T-cell (primary cell): ENCODE data around the gene GPR6. TPM values are rescaled to one million over a fixed set of nuclear protein-coding genes. Genes with fewer than 3 reads are reported as not detected.

Experiments used
- ATAC-seq, 4 experiments: fragments of 200-7000 bp in 3 of 4; fragments of 150-1000 bp in 1 of 4; cut with Tn5 transposase; replicated peaks in 1 of 4; 1 replicate in 3 of 4; 2 replicates in 1 of 4; pipeline ENCODE4 v1.10.0; 2021; ENCODE audit warnings: moderate library complexity in 3 of 4, mild to moderate bottlenecking in 2 of 4, moderate number of reproducible peaks in 1 of 4
- CTCF ChIA-PET, 2 donors: fragments of 300-600 bp; sonication (Branson Sonifier 250); formaldehyde crosslinking; loops; one replicate each; lab custom pipeline; 2022; ENCODE audit warnings: antibody characterized with exemption in 2 of 2; lab: Charles Lee
- POLR2A ChIA-PET, 2 donors: fragments of 300-600 bp; sonication (Branson Sonifier 250); formaldehyde crosslinking; loops; one replicate each; lab custom pipeline; 2022; ENCODE audit warnings: antibody characterized with exemption in 2 of 2; lab: Charles Lee
- DNase-seq, 35 experiments: peaks; one replicate each; pipeline versions ENCODE4 v3.0.0 to v3.0.0-alpha.2; 2013 to 2023
- H3K27ac ChIP-seq: one replicate; pipeline ENCODE4 v1.5.1; 2013; ENCODE audit warnings: low read length
- H3K27me3 ChIP-seq, 2 experiments: replicated peaks in 1 of 2; 1 replicate in 1 of 2; 2 replicates in 1 of 2; pipeline versions ENCODE4 v1.6.1 to v1.7.0; 2013; ENCODE audit warnings: low read length in 1 of 2, mixed read lengths in 1 of 2; ENCODE audit not compliant: control insufficient read depth in 2 of 2, insufficient read depth in 2 of 2; ENCODE audit errors: extremely low read depth in 1 of 2
- H3K36me3 ChIP-seq, 2 donors: 1 replicate in 1 of 2; 2 replicates in 1 of 2; pipeline versions ENCODE4 v1.6.1 to v1.7.0; 2013; ENCODE audit warnings: low read length in 1 of 2; ENCODE audit not compliant: control insufficient read depth in 2 of 2, insufficient read depth in 1 of 2; ENCODE audit errors: extremely low read depth in 1 of 2
- H3K4me1 ChIP-seq, 2 experiments: 1 replicate in 1 of 2; 2 replicates in 1 of 2; pipeline versions ENCODE4 v1.6.1 to v1.7.0; 2013; ENCODE audit warnings: low read length in 2 of 2, mixed read lengths in 1 of 2; ENCODE audit not compliant: insufficient read depth in 2 of 2, control insufficient read depth in 1 of 2; ENCODE audit errors: extremely low read depth in 1 of 2
- H3K4me3 ChIP-seq, 2 donors: 1 replicate in 1 of 2; 2 replicates in 1 of 2; pipeline versions ENCODE4 v1.5.1 to v1.7.0; 2013; ENCODE audit warnings: mild to moderate bottlenecking in 2 of 2, low read length in 1 of 2, moderate library complexity in 1 of 2; ENCODE audit not compliant: control insufficient read depth in 1 of 2; ENCODE audit errors: extremely low read depth in 1 of 2
- H3K9me3 ChIP-seq: 2 replicates; pipeline ENCODE4 v1.7.0; 2013
- H3K27ac Mint-ChIP-seq, 2 donors: one replicate each; pipeline ENCODE4 v1.8.0; 2020 to 2021; ENCODE audit warnings: mild to moderate bottlenecking in 2 of 2, mixed read lengths in 2 of 2
- H3K27me3 Mint-ChIP-seq, 2 donors: one replicate each; pipeline ENCODE4 v1.8.0; 2021 to 2022; ENCODE audit warnings: mixed read lengths in 2 of 2
- H3K36me3 Mint-ChIP-seq: one replicate; pipeline ENCODE4 v1.8.0; 2021; ENCODE audit warnings: mixed read lengths
- H3K4me1 Mint-ChIP-seq, 3 donors: one replicate each; pipeline ENCODE4 v1.8.0; 2020 to 2022; ENCODE audit warnings: mixed read lengths in 3 of 3, mild to moderate bottlenecking in 1 of 3
- H3K4me3 Mint-ChIP-seq, 3 donors: one replicate each; pipeline ENCODE4 v1.8.0; 2020 to 2022; ENCODE audit warnings: mild to moderate bottlenecking in 3 of 3, mixed read lengths in 3 of 3, moderate library complexity in 3 of 3
- H3K9me3 Mint-ChIP-seq, 3 donors: one replicate each; pipeline ENCODE4 v1.8.0; 2020 to 2022; ENCODE audit warnings: mixed read lengths in 3 of 3
- WGBS: methylation state at CpG from one replicate; pipeline ENCODE4 v1.1.5; 2013; ENCODE audit warnings: missing lambda C conversion rate; ENCODE audit not compliant: insufficient coverage; 5-methylcytosine and 5-hydroxymethylcytosine counted together
- total RNA-seq, 35 experiments: library from RNA in 6 of 35; stranded (reverse) in 6 of 35; fragments of 120-200 nt in 1 of 35; gene quantifications; one replicate each; pipeline versions ENCODE4 v1.2.1 to v1.2.4 and lab custom pipeline; 2013 to 2026

GPR6 gene
- total RNA-seq, 5 donors from 2014 or later (not counting 1 experiment from before 2014, with no cell fraction given): not detected

- no peaks in the 10 kb centered on the region for H3K4me1 Mint-ChIP-seq
- peaks cover 3 to 32% of the 10 kb centered on the region in 2 donors for H3K27me3 Mint-ChIP-seq
- H3K36me3 ChIP-seq: no peaks in the 10 kb centered on the region
- peaks cover 0 to 6% of the 10 kb centered on the region in 2 experiments for H3K27me3 ChIP-seq
- H3K27ac ChIP-seq: no peak overlapping the region
- ATAC-seq (no peak), DNase-seq (no peak)
- no peak overlapping the region for H3K4me3 ChIP-seq
- H3K9me3 ChIP-seq: no peaks in the 10 kb centered on the region
- H3K36me3 Mint-ChIP-seq: no peaks in the 10 kb centered on the region
- H3K9me3 Mint-ChIP-seq: no peaks in the 10 kb centered on the region
- no peak overlapping the region for H3K4me3 Mint-ChIP-seq
- H3K27ac Mint-ChIP-seq: no peak overlapping the region
- H3K4me1 ChIP-seq: no peaks in the 10 kb centered on the region
- WGBS: no CpG with 5 or more reads among the region's 4 CpGs
- ChIA-PET CTCF (no interaction called here), POLR2A (no interaction called here)
These were observed 13.3 kb downstream of the GPR6 start for GRCh38 chr6:109991201-109992101.

GRCh38 chr6:109998159-109998785 is 20.2 kb downstream of the GPR6 start:
- Mint-ChIP-seq H3K36me3 (no peaks in the 10 kb centered on the region), H3K4me1 (no peaks in the 10 kb centered on the region), H3K4me3 (no peak overlapping the region), H3K9me3 (peaks cover 0 to 4% (median 0%) of the 10 kb centered on the region in 3 donors), H3K27me3 (peaks cover 29 to 30% of the 10 kb centered on the region in 2 donors), H3K27ac (no peak overlapping the region)
- ChIA-PET CTCF (no interaction called here), POLR2A (no interaction called here)
- Histone ChIP-seq H3K4me3 (no peak overlapping the region), H3K36me3 (no peaks in the 10 kb centered on the region), H3K27ac (no peak overlapping the region), H3K9me3 (no peaks in the 10 kb centered on the region), H3K4me1 (no peaks in the 10 kb centered on the region), H3K27me3 (peaks cover 2 to 13% of the 10 kb centered on the region in 2 experiments)
- ATAC-seq (no peak), DNase-seq (no peak)
- 57% methylated on average over 3 of the region's 3 CpGs for WGBS

GRCh38 chr6:109999740-110000139 is 21.6 kb downstream of the GPR6 start:
- H3K9me3 Mint-ChIP-seq: peaks cover 0 to 4% (median 0%) of the 10 kb centered on the region in 3 donors
- CTCF ChIA-PET: no interaction called here

GRCh38 chr6:110002676-110003075 is 24.6 kb downstream of the GPR6 start:
- H3K27ac Mint-ChIP-seq: no peak overlapping the region
- no peaks in the 10 kb centered on the region for H3K9me3 ChIP-seq
- no peaks in the 10 kb centered on the region for H3K4me1 Mint-ChIP-seq
- H3K4me3 ChIP-seq: no peak overlapping the region
- H3K27me3 ChIP-seq: peaks cover 2 to 9% of the 10 kb centered on the region in 2 experiments
- no peak overlapping the region for H3K27ac ChIP-seq
- peaks cover 41 to 42% of the 10 kb centered on the region in 2 donors for H3K27me3 Mint-ChIP-seq
- ChIA-PET POLR2A (no interaction called here), CTCF (interaction anchor here in 1 of 2 donors (1.5 kb wide), 1 partner anchor 37 kb away, joined by 4 read pairs; no protein-coding TSS in a partner anchor)
- H3K36me3 ChIP-seq: no peaks in the 10 kb centered on the region
- no peak for ATAC-seq
- peaks cover 0 to 4% (median 0%) of the 10 kb centered on the region in 3 donors for H3K9me3 Mint-ChIP-seq
- H3K36me3 Mint-ChIP-seq: no peaks in the 10 kb centered on the region
- H3K4me3 Mint-ChIP-seq: no peak overlapping the region
- WGBS: 60% methylated on average over 2 of the region's 5 CpGs
- no peaks in the 10 kb centered on the region for H3K4me1 ChIP-seq
- no peak for DNase-seq

More at GRCh38 chr6:109999740-110000139, 21.6 kb downstream of the GPR6 start:
- H3K36me3 Mint-ChIP-seq: no peaks in the 10 kb centered on the region
- no peak overlapping the region for H3K4me3 Mint-ChIP-seq
- Histone ChIP-seq H3K4me3 (no peak overlapping the region), H3K9me3 (no peaks in the 10 kb centered on the region), H3K27me3 (peaks cover 2 to 7% of the 10 kb centered on the region in 2 experiments), H3K36me3 (no peaks in the 10 kb centered on the region), H3K4me1 (no peaks in the 10 kb centered on the region), H3K27ac (no peak overlapping the region)
- WGBS: 80% methylated on average over 2 of the region's 3 CpGs
- H3K27me3 Mint-ChIP-seq: peaks cover 41% of the 10 kb centered on the region in 2 donors
- POLR2A ChIA-PET: no interaction called here
- no peaks in the 10 kb centered on the region for H3K4me1 Mint-ChIP-seq
- no peak for DNase-seq
- no peak for ATAC-seq
- H3K27ac Mint-ChIP-seq: no peak overlapping the region

- no peaks in the 10 kb centered on the region for H3K36me3 Mint-ChIP-seq
These were observed 35.3 kb downstream of the GPR6 start for GRCh38 chr6:110013386-110013785.

GRCh38 chr6:110015206-110015605 is 37.1 kb downstream of the GPR6 start:
- WGBS: 96% methylated on average over 5 of the region's 9 CpGs
- ChIA-PET POLR2A (no interaction called here), CTCF (no interaction called here)
- DNase-seq: no peak
- Mint-ChIP-seq H3K9me3 (peaks cover 0 to 8% (median 0%) of the 10 kb centered on the region in 3 donors), H3K4me1 (peaks cover 3 to 7% (median 4%) of the 10 kb centered on the region in 3 donors), H3K27ac (no peak overlapping the region), H3K27me3 (peaks cover 0 to 7% of the 10 kb centered on the region in 2 donors), H3K4me3 (no peak overlapping the region), H3K36me3 (no peaks in the 10 kb centered on the region)
- Histone ChIP-seq H3K27ac (no peak overlapping the region), H3K4me1 (peaks cover 0 to 2% of the 10 kb centered on the region in 2 experiments), H3K27me3 (peaks cover 0 to 4% of the 10 kb centered on the region in 2 experiments), H3K4me3 (no peak overlapping the region), H3K9me3 (no peaks in the 10 kb centered on the region), H3K36me3 (no peaks in the 10 kb centered on the region)
- ATAC-seq: no peak

More at GRCh38 chr6:110013386-110013785, 35.3 kb downstream of the GPR6 start:
- H3K4me1 ChIP-seq: peaks cover 0 to 2% of the 10 kb centered on the region in 2 experiments
- no peak overlapping the region for H3K27ac ChIP-seq
- Mint-ChIP-seq H3K27me3 (peaks cover 0 to 7% of the 10 kb centered on the region in 2 donors), H3K4me3 (no peak overlapping the region), H3K27ac (no peak overlapping the region), H3K9me3 (peaks cover 0 to 8% (median 0%) of the 10 kb centered on the region in 3 donors), H3K4me1 (peaks cover 0 to 6% (median 0%) of the 10 kb centered on the region in 3 donors)
- H3K36me3 ChIP-seq: no peaks in the 10 kb centered on the region
- ChIA-PET CTCF (no interaction called here), POLR2A (no interaction called here)
- WGBS: 44% methylated on average over 4 of the region's 6 CpGs
- H3K4me3 ChIP-seq: no peak overlapping the region
- ATAC-seq: no peak
- H3K27me3 ChIP-seq: peaks cover 0 to 4% of the 10 kb centered on the region in 2 experiments
- no peaks in the 10 kb centered on the region for H3K9me3 ChIP-seq
- DNase-seq: no peak
